CD4-positive, alpha-beta T cell (primary cell): ENCODE data around the gene ARHGAP15. TPM values are rescaled to one million over a fixed set of nuclear protein-coding genes. Genes with fewer than 3 reads are reported as not detected.

Experiments
- ATAC-seq: fragments of 200-7000 bp; cut with Tn5 transposase; one replicate; pipeline ENCODE4 v1.10.0; 2022; ENCODE audit warnings: mild to moderate bottlenecking; ENCODE audit not compliant: poor library complexity
- CTCF ChIA-PET: fragments of 350-600 bp; sonication (Branson Sonifier 250); formaldehyde crosslinking; loops from one replicate; lab custom pipeline; 2021; ENCODE audit warnings: antibody characterized with exemption, inconsistent platforms; lab: Charles Lee
- POLR2A ChIA-PET: fragments of 350-600 bp; sonication (Branson Sonifier 250); formaldehyde crosslinking; loops from one replicate; lab custom pipeline; 2021; ENCODE audit warnings: antibody characterized with exemption, inconsistent platforms; lab: Charles Lee
- DNase-seq, 14 experiments: peaks; one replicate each; pipeline ENCODE4 v3.0.0-alpha.2; 2013 to 2020; ENCODE audit warnings: mixed read lengths in 2 of 14
- H3K27ac ChIP-seq, 2 donors: one replicate each; pipeline versions ENCODE4 v1.5.1 to v1.7.0; 2013; ENCODE audit warnings: low read length in 2 of 2, low read depth in 1 of 2, mild to moderate bottlenecking in 1 of 2
- H3K27me3 ChIP-seq, 2 experiments: 1 replicate in 1 of 2; 2 replicates in 1 of 2; pipeline versions ENCODE4 v1.6.1 to v1.7.0; 2013; ENCODE audit warnings: low read length in 2 of 2, control low read depth in 1 of 2, mild to moderate bottlenecking in 1 of 2, moderate library complexity in 1 of 2; ENCODE audit not compliant: insufficient read depth in 2 of 2, control insufficient read depth in 1 of 2
- H3K36me3 ChIP-seq: one replicate; pipeline ENCODE4 v1.6.1; 2013; ENCODE audit warnings: low read length, control low read depth; ENCODE audit not compliant: insufficient read depth
- H3K4me1 ChIP-seq: one replicate; pipeline ENCODE4 v1.6.1; 2013; ENCODE audit warnings: low read length, control low read depth; ENCODE audit not compliant: insufficient read depth
- H3K4me3 ChIP-seq: one replicate; pipeline ENCODE4 v1.5.1; 2013; ENCODE audit warnings: mild to moderate bottlenecking, low read length, moderate library complexity
- H3K9me3 ChIP-seq, 2 experiments: 1 replicate in 1 of 2; 2 replicates in 1 of 2; pipeline versions ENCODE4 v1.6.1 to v1.7.0; 2013; ENCODE audit warnings: low read length in 2 of 2, mild to moderate bottlenecking in 2 of 2, control low read depth in 1 of 2, moderate library complexity in 1 of 2; ENCODE audit not compliant: control insufficient read depth in 1 of 2, insufficient read depth in 1 of 2
- H3K27ac Mint-ChIP-seq: one replicate; pipeline ENCODE4 v1.8.0; 2020; ENCODE audit warnings: mixed read lengths
- H3K27me3 Mint-ChIP-seq: one replicate; pipeline ENCODE4 v1.8.0; 2021; ENCODE audit warnings: mixed read lengths
- H3K36me3 Mint-ChIP-seq: one replicate; pipeline ENCODE4 v1.8.0; 2021; ENCODE audit warnings: low read depth, mixed read lengths
- H3K4me1 Mint-ChIP-seq: one replicate; pipeline ENCODE4 v1.8.0; 2021; ENCODE audit warnings: low read depth, mixed read lengths
- H3K4me3 Mint-ChIP-seq: one replicate; pipeline ENCODE4 v1.8.0; 2020; ENCODE audit warnings: mild to moderate bottlenecking, mixed read lengths
- H3K9me3 Mint-ChIP-seq: one replicate; pipeline ENCODE4 v1.8.0; 2020; ENCODE audit warnings: mixed read lengths
- CTCF ChIP-seq: fragments of 200-600 bp; IDR thresholded peaks from one replicate; pipeline ENCODE4 v1.8.0; 2022; ENCODE audit warnings: antibody characterized with exemption, mild to moderate bottlenecking
- intact Hi-C, 2 experiments: fragments of 100-400 bp; cut with DNase I in 1 of 2; cut with micrococcal nuclease in 1 of 2; formaldehyde crosslinking; loops; one replicate each; pipeline versions ENCODE4 v1.15.1 to v1.9.0; 2023 to 2025; cut with DNase I, micrococcal nuclease
- total RNA-seq, 174 experiments: library from RNA in 2 of 174; stranded (reverse) in 2 of 174; gene quantifications; one replicate each; pipeline ENCODE4 v1.2.3 and lab custom pipeline; 2021 to 2026

ARHGAP15 gene
- total RNA-seq, 2 experiments from 2014 or later = 158 to 165 TPM

- H3K4me1 ChIP-seq = no peaks in the 10 kb centered on the region
- Mint-ChIP-seq H3K4me3 (no peak overlapping the region), H3K36me3 (peaks cover 83% of the 10 kb centered on the region), H3K27me3 (no peaks in the 10 kb centered on the region), H3K27ac (no peak overlapping the region), H3K4me1 (peaks cover 53% of the 10 kb centered on the region), H3K9me3 (peaks cover 17% of the 10 kb centered on the region)
- peaks cover 65% of the 10 kb centered on the region for H3K36me3 ChIP-seq
- no peak for ATAC-seq
- peaks cover 5 to 23% of the 10 kb centered on the region in 2 experiments for H3K9me3 ChIP-seq
- H3K27ac ChIP-seq = no peak overlapping the region
- no peaks in the 10 kb centered on the region for H3K27me3 ChIP-seq
- CTCF ChIA-PET = interaction anchor here (1.0 to 1.6 kb wide), 3 partner anchors 18 to 25 kb away, joined by 3 read pairs; no protein-coding TSS in a partner anchor
- intact Hi-C loops = no loop called here
- no peak overlapping the region for H3K4me3 ChIP-seq
- DNase-seq = no peak
- TF ChIP-seq CTCF = no peak
- POLR2A ChIA-PET = interaction anchor here (1.3 kb wide), 1 partner anchor 14 kb away, joined by 4 read pairs; no protein-coding TSS in a partner anchor
Observed at GRCh38 chr2:143237146-143237777, 108.0 kb downstream of the ARHGAP15 start.

- H3K27ac Mint-ChIP-seq = peak overlapping the region; percentile 28
- peaks cover 2% of the 10 kb centered on the region for H3K9me3 Mint-ChIP-seq
- H3K36me3 ChIP-seq = peaks cover 26% of the 10 kb centered on the region
- H3K4me1 ChIP-seq = peaks cover 10% of the 10 kb centered on the region
- no peaks in the 10 kb centered on the region for H3K27me3 ChIP-seq
- H3K4me3 Mint-ChIP-seq = no peak overlapping the region
- intact Hi-C loops = no loop called here
- CTCF ChIA-PET = interaction anchor here (0.6 to 0.9 kb wide), 2 partner anchors 19 to 98 kb away, joined by 4 to 5 read pairs; no protein-coding TSS in a partner anchor
- no peak for ATAC-seq
- POLR2A ChIA-PET = interaction anchor here (1.0 to 1.3 kb wide), 3 partner anchors 9 to 17 kb away, joined by 3 read pairs; no protein-coding TSS in a partner anchor
- no peaks in the 10 kb centered on the region for H3K9me3 ChIP-seq
- DNase-seq = no peak
- no peaks in the 10 kb centered on the region for H3K27me3 Mint-ChIP-seq
- peaks cover 44% of the 10 kb centered on the region for H3K36me3 Mint-ChIP-seq
- no peak for TF ChIP-seq CTCF
- H3K4me3 ChIP-seq = no peak overlapping the region
- H3K27ac ChIP-seq = no peak overlapping the region
- H3K4me1 Mint-ChIP-seq = peaks cover 42% of the 10 kb centered on the region
Observed at GRCh38 chr2:143241403-143242088, 112.3 kb downstream of the ARHGAP15 start.

DNA sequence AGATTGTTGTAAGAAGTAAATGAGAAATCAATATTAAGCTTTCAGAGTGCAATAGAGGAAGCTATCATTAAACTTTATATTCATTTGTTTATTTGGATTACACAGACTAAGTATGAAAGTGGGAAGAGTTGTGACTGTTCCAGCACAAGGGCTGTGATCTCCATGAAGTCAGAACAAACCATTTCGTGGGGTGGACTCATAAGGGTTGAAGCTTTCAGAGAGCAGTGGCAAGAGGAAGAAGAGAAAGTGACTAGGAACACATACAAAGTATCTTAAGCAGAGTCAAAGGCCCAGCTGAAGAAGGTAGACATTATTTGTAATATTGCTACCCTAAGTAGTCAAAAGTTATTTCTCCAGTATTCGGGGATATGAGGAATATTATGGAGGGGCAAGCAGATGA is 117.0 kb downstream of the ARHGAP15 start:
- Mint-ChIP-seq H3K27ac (no peak overlapping the region), H3K4me1 (peaks cover 19% of the 10 kb centered on the region), H3K4me3 (no peak overlapping the region), H3K27me3 (no peaks in the 10 kb centered on the region), H3K36me3 (peaks cover 38% of the 10 kb centered on the region), H3K9me3 (no peaks in the 10 kb centered on the region)
- intact Hi-C loops = no loop called here
- peaks cover 22% of the 10 kb centered on the region for H3K36me3 ChIP-seq
- CTCF ChIA-PET = interaction anchor here (0.6 to 1.1 kb wide), 2 partner anchors 24 to 91 kb away, joined by 3 to 4 read pairs; no protein-coding TSS in a partner anchor
- no peaks in the 10 kb centered on the region for H3K9me3 ChIP-seq
- no peak for TF ChIP-seq CTCF
- peak overlapping the region; percentile 62 for H3K4me3 ChIP-seq
- H3K4me1 ChIP-seq = peaks cover 22% of the 10 kb centered on the region
- POLR2A ChIA-PET = interaction anchor here (0.6 to 3.2 kb wide), 4 partner anchors 10 to 81 kb away, joined by 3 to 40 read pairs (median 4); no protein-coding TSS in a partner anchor
- ATAC-seq = no peak
- peak overlapping the region in 1 of 2 donors; percentile 58 for H3K27ac ChIP-seq
- H3K27me3 ChIP-seq = no peaks in the 10 kb centered on the region
- no peak for DNase-seq
